ENCODE results near the gene C22orf42. TPM values are rescaled to one million over a fixed set of nuclear protein-coding genes. Genes with fewer than 3 reads are reported as not detected.
"Not testable (repeated sequence)": the region's sequence is repeated elsewhere in the genome, so short reads cannot be mapped to it uniquely, and the experiment has no call there.

Gene C22orf42
- total RNA-seq, 1 donor from 2014 or later, result not detected

DNA sequence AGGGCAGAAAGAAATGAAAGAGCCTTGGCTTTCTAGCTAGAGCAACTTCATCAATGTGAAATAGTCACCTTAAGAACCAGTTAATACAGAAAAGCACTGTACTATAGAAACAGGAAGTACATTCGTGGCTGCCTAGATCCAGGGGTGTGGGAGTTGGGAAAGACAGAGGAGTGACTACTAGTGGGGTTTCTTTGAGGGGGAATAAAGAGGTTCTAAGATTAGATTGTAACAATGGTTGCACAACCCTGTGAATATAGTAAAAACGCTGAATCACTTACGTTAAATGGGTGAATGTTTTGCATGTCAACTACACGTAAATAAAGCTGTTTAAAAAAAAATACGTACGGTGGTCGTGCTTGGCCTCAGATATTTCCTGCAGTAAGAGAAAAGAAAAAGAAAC lies 8.5 kb downstream of the C22orf42 start:
- not testable (repeated sequence) for H2AFZ ChIP-seq (ENCODE audit: low read depth, low read length); H3K4me2 ChIP-seq (ENCODE audit: low read length); H3K4me3 ChIP-seq (ENCODE audit: insufficient read depth, low read depth, low read length); H3K27ac Mint-ChIP-seq (ENCODE audit: unreplicated experiment); H3K27me3 Mint-ChIP-seq (ENCODE audit: low read depth, unreplicated experiment); H4K20me1 ChIP-seq (ENCODE audit: insufficient read depth, low read length); H3K9me3 Mint-ChIP-seq (ENCODE audit: unreplicated experiment); H3K27me3 ChIP-seq (ENCODE audit: insufficient read depth, low read length); H3K36me3 ChIP-seq (ENCODE audit: insufficient read depth, low read length); H3K27ac ChIP-seq (ENCODE audit: low read depth, low read length); H3K79me2 ChIP-seq (ENCODE audit: insufficient read depth, low read length); DNase-seq (ENCODE audit: low read depth); H3K36me3 Mint-ChIP-seq (ENCODE audit: low read depth, unreplicated experiment); H3K9me3 ChIP-seq (ENCODE audit: insufficient read depth, low read depth, low read length); H3K4me3 Mint-ChIP-seq (ENCODE audit: unreplicated experiment); H3K4me1 ChIP-seq (ENCODE audit: insufficient read depth, low read length); H3K9ac ChIP-seq (ENCODE audit: low read length); FAIRE-seq; H3K4me1 Mint-ChIP-seq (ENCODE audit: low read depth, unreplicated experiment)

DNA sequence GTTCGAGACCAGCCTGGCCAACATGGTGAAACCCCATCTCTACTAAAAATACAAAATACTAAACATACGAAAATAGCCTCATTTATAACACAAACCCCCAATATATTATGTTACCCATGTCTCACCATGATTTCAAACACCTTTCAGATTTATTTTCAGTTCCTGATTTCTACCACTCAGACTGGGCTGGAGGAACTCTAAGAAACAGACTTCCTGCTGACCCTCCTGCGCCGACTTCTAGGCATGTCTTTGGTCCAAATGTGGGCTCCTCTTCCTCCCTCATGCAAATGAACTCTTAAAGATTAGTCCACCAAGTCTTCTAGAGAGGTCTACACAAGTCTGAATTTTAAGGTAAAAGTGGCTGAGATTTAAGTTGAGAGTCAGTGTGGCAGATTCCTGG lies 10.7 kb downstream of the C22orf42 start:
- not testable (repeated sequence) for DNase-seq (ENCODE audit: low read depth); H3K4me1 Mint-ChIP-seq (ENCODE audit: low read depth, unreplicated experiment); H3K27ac Mint-ChIP-seq (ENCODE audit: unreplicated experiment); H3K27me3 Mint-ChIP-seq (ENCODE audit: low read depth, unreplicated experiment); H3K9me3 ChIP-seq (ENCODE audit: insufficient read depth, low read depth, low read length); FAIRE-seq; H3K27me3 ChIP-seq (ENCODE audit: insufficient read depth, low read length); H3K27ac ChIP-seq (ENCODE audit: low read depth, low read length); H4K20me1 ChIP-seq (ENCODE audit: insufficient read depth, low read length); H3K4me1 ChIP-seq (ENCODE audit: insufficient read depth, low read length); H3K79me2 ChIP-seq (ENCODE audit: insufficient read depth, low read length); H3K36me3 Mint-ChIP-seq (ENCODE audit: low read depth, unreplicated experiment); H3K4me3 Mint-ChIP-seq (ENCODE audit: unreplicated experiment); H3K4me3 ChIP-seq (ENCODE audit: insufficient read depth, low read depth, low read length); H2AFZ ChIP-seq (ENCODE audit: low read depth, low read length); H3K9ac ChIP-seq (ENCODE audit: low read length); H3K9me3 Mint-ChIP-seq (ENCODE audit: unreplicated experiment); H3K36me3 ChIP-seq (ENCODE audit: insufficient read depth, low read length); H3K4me2 ChIP-seq (ENCODE audit: low read length)

DNA sequence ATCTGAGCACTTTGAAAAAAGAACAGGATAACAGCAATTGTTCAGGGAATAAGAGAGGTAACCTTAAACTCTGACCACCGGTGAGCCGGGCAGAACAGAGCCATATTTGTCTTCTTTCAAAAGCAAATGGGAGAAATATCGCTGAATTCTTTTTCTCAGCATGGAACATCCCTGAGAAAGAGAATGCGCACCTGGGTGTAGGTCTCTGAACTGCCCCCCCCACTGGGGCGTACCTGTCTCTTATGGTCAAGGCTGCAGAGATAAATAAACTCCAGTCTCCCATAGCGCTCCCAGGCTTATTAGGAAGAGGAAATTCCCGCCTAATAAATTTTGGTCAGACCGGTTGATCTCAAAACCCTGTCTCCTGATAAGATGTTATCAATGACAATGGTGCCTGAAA lies 12.0 kb downstream of the C22orf42 start:
- not testable (repeated sequence) for H4K20me1 ChIP-seq (ENCODE audit: insufficient read depth, low read length); H3K9ac ChIP-seq (ENCODE audit: low read length); FAIRE-seq; H3K4me3 Mint-ChIP-seq (ENCODE audit: unreplicated experiment); H3K36me3 ChIP-seq (ENCODE audit: insufficient read depth, low read length); H2AFZ ChIP-seq (ENCODE audit: low read depth, low read length); H3K4me3 ChIP-seq (ENCODE audit: insufficient read depth, low read depth, low read length); H3K36me3 Mint-ChIP-seq (ENCODE audit: low read depth, unreplicated experiment); H3K27me3 Mint-ChIP-seq (ENCODE audit: low read depth, unreplicated experiment); H3K79me2 ChIP-seq (ENCODE audit: insufficient read depth, low read length); H3K9me3 ChIP-seq (ENCODE audit: insufficient read depth, low read depth, low read length); H3K4me1 ChIP-seq (ENCODE audit: insufficient read depth, low read length); DNase-seq (ENCODE audit: low read depth); H3K27ac Mint-ChIP-seq (ENCODE audit: unreplicated experiment); H3K27me3 ChIP-seq (ENCODE audit: insufficient read depth, low read length); H3K27ac ChIP-seq (ENCODE audit: low read depth, low read length); H3K9me3 Mint-ChIP-seq (ENCODE audit: unreplicated experiment); H3K4me1 Mint-ChIP-seq (ENCODE audit: low read depth, unreplicated experiment); H3K4me2 ChIP-seq (ENCODE audit: low read length)

DNA sequence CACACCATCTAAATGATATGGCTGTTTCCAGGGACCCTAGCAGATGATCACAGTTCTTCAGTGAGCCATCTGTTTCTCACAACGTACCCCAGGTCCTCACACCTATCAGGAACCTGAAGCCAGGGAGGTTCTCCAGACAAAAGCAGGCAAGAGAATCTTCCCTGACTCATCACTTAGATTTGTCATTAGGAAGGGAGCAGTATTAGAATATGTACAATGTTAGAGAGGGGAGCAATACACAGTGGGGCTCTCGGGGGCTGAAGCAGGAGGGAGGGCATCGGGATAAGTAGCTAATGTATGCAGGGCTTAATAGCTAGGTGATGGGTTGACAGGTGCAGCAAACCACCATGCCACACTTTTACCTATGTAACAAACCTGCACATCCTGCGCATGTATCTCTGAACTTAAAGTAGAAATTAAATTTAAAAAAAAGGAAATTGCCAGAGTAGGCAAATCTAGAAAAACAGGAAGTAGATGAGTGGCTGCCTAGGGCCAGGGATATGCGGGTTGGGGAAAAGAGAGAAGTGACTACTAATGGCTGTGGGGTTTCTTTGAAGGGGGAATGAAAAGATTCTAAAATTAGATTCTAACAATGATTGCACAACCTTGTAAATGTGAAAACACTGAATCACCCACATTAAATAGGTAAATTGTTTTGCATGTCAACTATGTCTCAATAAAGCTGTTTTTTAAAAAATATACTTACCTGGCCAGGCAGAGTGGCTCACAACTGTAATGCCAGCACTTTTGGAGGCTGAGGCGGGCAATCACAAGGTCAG lies 14.4 kb downstream of the C22orf42 start:
- TF ChIP-seq, protein P1, sequence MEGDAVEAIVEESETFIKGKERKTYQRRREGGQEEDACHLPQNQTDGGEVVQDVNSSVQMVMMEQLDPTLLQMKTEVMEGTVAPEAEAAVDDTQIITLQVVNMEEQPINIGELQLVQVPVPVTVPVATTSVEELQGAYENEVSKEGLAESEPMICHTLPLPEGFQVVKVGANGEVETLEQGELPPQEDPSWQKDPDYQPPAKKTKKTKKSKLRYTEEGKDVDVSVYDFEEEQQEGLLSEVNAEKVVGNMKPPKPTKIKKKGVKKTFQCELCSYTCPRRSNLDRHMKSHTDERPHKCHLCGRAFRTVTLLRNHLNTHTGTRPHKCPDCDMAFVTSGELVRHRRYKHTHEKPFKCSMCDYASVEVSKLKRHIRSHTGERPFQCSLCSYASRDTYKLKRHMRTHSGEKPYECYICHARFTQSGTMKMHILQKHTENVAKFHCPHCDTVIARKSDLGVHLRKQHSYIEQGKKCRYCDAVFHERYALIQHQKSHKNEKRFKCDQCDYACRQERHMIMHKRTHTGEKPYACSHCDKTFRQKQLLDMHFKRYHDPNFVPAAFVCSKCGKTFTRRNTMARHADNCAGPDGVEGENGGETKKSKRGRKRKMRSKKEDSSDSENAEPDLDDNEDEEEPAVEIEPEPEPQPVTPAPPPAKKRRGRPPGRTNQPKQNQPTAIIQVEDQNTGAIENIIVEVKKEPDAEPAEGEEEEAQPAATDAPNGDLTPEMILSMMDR (IDR thresholded peaks at IDR 0.05; ENCODE audit: insufficient read depth, low read depth, low read length), result no peak
- no peak for TF ChIP-seq EZH2 (IDR thresholded peaks at IDR 0.05; ENCODE audit: insufficient read depth, low read length)
- no peak overlapping the region for H3K4me3 Mint-ChIP-seq (ENCODE audit: unreplicated experiment)
- no peak overlapping the region for H3K9ac ChIP-seq (ENCODE audit: low read length)
- peaks cover 7% of the 10 kb centered on the region for H3K27me3 ChIP-seq (ENCODE audit: insufficient read depth, low read length)
- no peaks in the 10 kb centered on the region for H3K36me3 ChIP-seq (ENCODE audit: insufficient read depth, low read length)
- H3K27me3 Mint-ChIP-seq (ENCODE audit: low read depth, unreplicated experiment), result peaks cover 18% of the 10 kb centered on the region
- H3K9me3 Mint-ChIP-seq (ENCODE audit: unreplicated experiment), result peaks cover 2% of the 10 kb centered on the region
- no peak overlapping the region for H2AFZ ChIP-seq (ENCODE audit: low read depth, low read length)
- no peaks in the 10 kb centered on the region for H4K20me1 ChIP-seq (ENCODE audit: insufficient read depth, low read length)
- H3K4me2 ChIP-seq (ENCODE audit: low read length), result no peak overlapping the region
- no peak overlapping the region for H3K4me3 ChIP-seq (ENCODE audit: insufficient read depth, low read depth, low read length)
- H3K4me1 Mint-ChIP-seq (ENCODE audit: low read depth, unreplicated experiment), result no peaks in the 10 kb centered on the region
- no peak for DNase-seq (ENCODE audit: low read depth)
- H3K27ac ChIP-seq (ENCODE audit: low read depth, low read length), result no peak overlapping the region
- no peaks in the 10 kb centered on the region for H3K4me1 ChIP-seq (ENCODE audit: insufficient read depth, low read length)
- H3K79me2 ChIP-seq (ENCODE audit: insufficient read depth, low read length), result no peaks in the 10 kb centered on the region
- no peak for FAIRE-seq
- no peak overlapping the region for H3K27ac Mint-ChIP-seq (ENCODE audit: unreplicated experiment)
- H3K36me3 Mint-ChIP-seq (ENCODE audit: low read depth, unreplicated experiment), result no peaks in the 10 kb centered on the region
- no peaks in the 10 kb centered on the region for H3K9me3 ChIP-seq (ENCODE audit: insufficient read depth, low read depth, low read length)

Data from astrocyte (in vitro differentiated cells and primary cell).